ENCODE results near the gene ITFG1. TPM values are rescaled to one million over a fixed set of nuclear protein-coding genes. Genes with fewer than 3 reads are reported as not detected.

The ITFG1 gene
- total and polyA plus RNA-seq, 9 of the 15 experiments (the other 6 are each of a cell fraction or from before 2014, with no cell fraction given): 17.1 to 83.5 (median 35.8) TPM

DNA sequence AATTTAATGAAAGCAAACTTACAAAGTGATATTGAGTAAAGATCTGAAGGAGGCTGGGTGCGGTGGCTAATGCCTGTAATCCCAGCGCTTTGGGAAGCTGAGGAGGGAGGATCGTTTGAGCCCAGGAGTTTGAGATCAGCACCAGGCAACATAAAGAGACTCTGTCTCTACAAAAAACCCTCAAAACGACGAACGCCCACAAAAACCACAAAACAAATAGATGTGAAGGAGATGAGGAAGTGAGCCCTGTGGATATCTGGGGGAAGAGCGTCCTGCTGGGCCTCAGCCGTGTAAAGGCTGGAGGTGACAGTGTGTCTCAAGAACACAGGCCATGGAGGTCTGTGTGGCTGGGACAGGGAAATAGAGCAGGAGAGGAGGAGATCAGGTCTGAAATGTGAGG lies 68.8 kb downstream of the ITFG1 start (continued):
- no peak for TF ChIP-seq ZBTB43 (CRISPR knock-in tag; IDR thresholded peaks at IDR 0.05)
- TF ChIP-seq RFX7 (CRISPR knock-in tag; IDR thresholded peaks at IDR 0.05): no peak
- TF ChIP-seq, protein P1, sequence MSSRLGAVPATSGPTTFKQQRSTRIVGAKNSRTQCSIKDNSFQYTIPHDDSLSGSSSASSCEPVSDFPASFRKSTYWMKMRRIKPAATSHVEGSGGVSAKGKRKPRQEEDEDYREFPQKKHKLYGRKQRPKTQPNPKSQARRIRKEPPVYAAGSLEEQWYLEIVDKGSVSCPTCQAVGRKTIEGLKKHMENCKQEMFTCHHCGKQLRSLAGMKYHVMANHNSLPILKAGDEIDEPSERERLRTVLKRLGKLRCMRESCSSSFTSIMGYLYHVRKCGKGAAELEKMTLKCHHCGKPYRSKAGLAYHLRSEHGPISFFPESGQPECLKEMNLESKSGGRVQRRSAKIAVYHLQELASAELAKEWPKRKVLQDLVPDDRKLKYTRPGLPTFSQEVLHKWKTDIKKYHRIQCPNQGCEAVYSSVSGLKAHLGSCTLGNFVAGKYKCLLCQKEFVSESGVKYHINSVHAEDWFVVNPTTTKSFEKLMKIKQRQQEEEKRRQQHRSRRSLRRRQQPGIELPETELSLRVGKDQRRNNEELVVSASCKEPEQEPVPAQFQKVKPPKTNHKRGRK (tag; IDR thresholded peaks at IDR 0.05): no peak
- TF ChIP-seq L3MBTL2 (IDR thresholded peaks at IDR 0.05): no peak; the same call in 1 of the 2 replicates
- no peak for TF ChIP-seq ZC3H4 (CRISPR knock-in tag; IDR thresholded peaks at IDR 0.05; ENCODE audit: borderline replicate concordance)
- TF ChIP-seq TCF3 (CRISPR knock-in tag; IDR thresholded peaks at IDR 0.05): peak; percentile 57
- TF ChIP-seq FOXJ2 (tag; IDR thresholded peaks at IDR 0.05): no peak
- TF ChIP-seq ZNF12 (CRISPR knock-in tag; IDR thresholded peaks at IDR 0.05): no peak
- peak; percentile 84 for TF ChIP-seq ZNF766 (CRISPR knock-in tag; conservative IDR thresholded peaks at IDR 0.05)
- no peak for TF ChIP-seq CHD4 (IDR thresholded peaks at IDR 0.05; ENCODE audit: insufficient read depth, insufficient replicate concordance, low read depth, low read length, poor library complexity, severe bottlenecking)
- TF ChIP-seq RBM17 (IDR thresholded peaks at IDR 0.05; ENCODE audit: borderline replicate concordance, low read depth, low read length): no peak
- no peak for TF ChIP-seq HMGN3 (IDR thresholded peaks at IDR 0.05; ENCODE audit: borderline replicate concordance, extremely low read depth, insufficient read length, low read depth, low read length)
- TF ChIP-seq GABPB1 (CRISPR knock-in tag; IDR thresholded peaks at IDR 0.05): no peak
- TF ChIP-seq RCOR1 (IDR thresholded peaks at IDR 0.05; ENCODE audit: borderline replicate concordance in 1 of 2, low read depth in 2 of 2, low read length in 2 of 2): peak in 1 of 2 experiments; percentile 90; a peak in 2 of 4 replicates
- TF ChIP-seq NCOA6 (IDR thresholded peaks at IDR 0.05): no peak
- TF ChIP-seq JUNB (CRISPR knock-in tag; conservative IDR thresholded peaks at IDR 0.05): no peak
- TF ChIP-seq ZNF277 (CRISPR knock-in tag; IDR thresholded peaks at IDR 0.05; ENCODE audit: borderline replicate concordance): no peak
- TF ChIP-seq ZNF41 (CRISPR knock-in tag; conservative IDR thresholded peaks at IDR 0.05): no peak
- no peak for TF ChIP-seq RBM39 (optimal IDR thresholded peaks at IDR 0.05; ENCODE audit: low read depth, low read length)
- TF ChIP-seq KAT2B (IDR thresholded peaks at IDR 0.05; ENCODE audit: low read depth, low read length): no peak
- 0 out of 2 replicates have a peak, but pooled peaks have one; percentile 39 for TF ChIP-seq ARID3A (IDR thresholded peaks at IDR 0.05; ENCODE audit: borderline replicate concordance, low read depth, low read length)
- TF ChIP-seq NFIC (IDR thresholded peaks at IDR 0.05): no peak
- TF ChIP-seq CCNT2 (IDR thresholded peaks at IDR 0.05; ENCODE audit: borderline replicate concordance, extremely low read depth, insufficient read length, low read depth, low read length): no peak
- no peak for TF ChIP-seq PURB (CRISPR knock-in tag; IDR thresholded peaks at IDR 0.05; ENCODE audit: low read depth)
